DMS79 treated with DMSO at 0.1 percent for 48 hours (cell line): ENCODE results near the gene GATM.

Source experiments
- DNase-seq: peaks from one replicate; lab custom pipeline; 2025; lab: John Stamatoyannopoulos, UW

Gene GATM

GRCh38 chr15:45378149-45378912 lies at the start of gene GATM:
GATM (minus strand) TSS chr15:45378544; CDS start chr15:45378453, 91 bp downstream.
- peak; percentile 14 for DNase-seq

GRCh38 chr15:45427085-45427484 lies 48.7 kb upstream of the GATM start:
- no peak for DNase-seq

DNA sequence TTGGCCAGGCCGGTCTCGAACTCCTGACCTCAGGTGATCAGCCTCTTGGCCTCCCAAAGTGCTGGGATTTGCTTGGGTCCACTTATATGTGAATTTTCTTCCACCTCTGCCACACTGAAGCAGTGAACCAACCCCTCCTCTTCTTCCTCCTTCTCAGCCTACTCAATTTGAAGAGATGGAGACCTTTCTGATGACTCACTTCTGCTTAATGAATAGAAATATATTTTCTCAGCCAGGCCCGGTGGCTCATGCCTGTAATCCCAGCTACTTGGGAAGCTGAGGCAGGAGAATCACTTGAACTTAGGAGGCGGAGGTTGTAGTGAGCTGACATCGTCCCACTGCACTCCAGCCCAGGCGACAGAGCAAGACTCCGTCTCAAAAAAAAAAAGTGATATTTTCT lies 46.8 kb upstream of the GATM start:
- DNase-seq = no peak

DNA sequence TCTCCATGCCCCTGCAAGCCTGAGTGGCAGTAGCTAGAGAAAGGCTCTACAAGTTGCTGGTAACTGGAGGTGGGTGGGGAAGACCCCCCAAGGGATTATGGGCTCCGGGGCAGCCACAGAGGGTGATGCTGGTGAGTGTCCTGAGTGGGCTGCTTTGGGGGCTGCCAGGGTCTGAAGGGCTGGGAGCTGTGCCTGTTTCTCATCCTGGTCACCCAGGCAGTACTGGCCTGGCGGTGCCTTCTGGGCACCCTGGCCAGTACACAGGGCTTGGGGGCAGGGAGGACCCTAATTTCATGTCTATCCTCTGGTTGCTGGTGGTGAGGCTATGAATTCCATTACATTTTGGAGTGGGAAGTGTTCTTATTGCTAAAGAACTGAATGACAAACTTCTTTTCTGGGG lies 46.1 kb upstream of the GATM start:
- no peak for DNase-seq

DNA sequence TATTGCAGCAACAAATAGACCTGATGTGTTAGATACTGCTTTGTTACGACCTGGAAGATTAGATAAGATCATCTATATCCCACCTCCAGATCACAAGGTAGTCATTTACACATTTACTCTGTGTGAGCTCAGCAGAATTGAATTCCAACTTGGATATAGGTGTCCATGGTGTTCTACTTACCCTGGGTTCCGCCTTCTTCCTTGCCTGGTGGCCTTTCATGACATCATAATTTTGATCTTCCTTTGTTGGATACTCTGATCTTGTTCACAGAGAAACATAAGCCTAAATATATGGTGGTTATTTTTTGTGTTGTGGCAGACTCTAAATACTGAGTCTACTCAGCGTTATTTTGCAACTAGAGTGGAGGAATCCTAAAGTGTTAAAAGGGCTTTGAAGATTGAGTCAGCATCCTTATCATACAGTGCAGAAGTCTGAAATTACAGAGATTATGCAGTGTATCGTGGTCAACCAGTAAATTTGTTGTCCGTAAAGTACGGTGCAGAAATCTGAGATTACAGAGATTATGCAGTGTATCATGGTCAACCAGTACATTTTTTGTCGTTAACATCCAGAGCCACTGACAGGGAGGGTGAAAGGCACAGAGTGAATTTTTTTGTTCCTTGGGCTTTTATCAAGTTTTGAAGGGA lies 39.1 kb upstream of the GATM start:
- DNase-seq = no peak

DNA sequence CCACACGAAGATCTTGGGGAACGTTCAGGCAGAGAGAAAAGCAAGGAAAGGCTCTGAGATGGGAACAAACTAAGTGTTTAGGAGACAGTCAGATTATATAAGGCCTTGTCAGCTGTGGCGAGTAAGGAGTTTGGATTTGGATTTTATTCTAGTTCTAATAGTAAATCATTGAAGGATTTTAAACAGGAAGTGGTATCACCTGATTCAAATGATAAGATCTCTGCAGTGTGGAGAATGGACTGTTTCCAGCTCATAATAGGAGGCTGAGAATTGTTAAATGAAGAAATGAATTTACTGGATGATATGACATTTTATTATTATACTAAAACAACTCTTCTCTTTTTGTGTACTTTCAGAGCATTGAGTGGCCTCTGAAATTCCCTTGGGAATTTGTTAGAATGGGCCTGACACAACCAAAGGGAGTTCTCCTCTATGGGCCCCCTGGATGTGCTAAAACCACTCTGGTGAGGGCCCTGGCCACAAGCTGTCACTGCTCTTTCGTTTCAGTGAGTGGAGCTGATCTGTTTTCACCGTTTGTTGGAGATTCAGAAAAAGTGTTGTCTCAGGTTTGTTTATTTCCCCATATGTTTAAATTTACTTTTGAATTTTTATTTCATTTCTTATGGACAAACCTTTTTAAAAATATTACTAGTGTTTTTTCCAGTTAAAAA lies 36.0 kb upstream of the GATM start:
- DNase-seq = no peak

DNA sequence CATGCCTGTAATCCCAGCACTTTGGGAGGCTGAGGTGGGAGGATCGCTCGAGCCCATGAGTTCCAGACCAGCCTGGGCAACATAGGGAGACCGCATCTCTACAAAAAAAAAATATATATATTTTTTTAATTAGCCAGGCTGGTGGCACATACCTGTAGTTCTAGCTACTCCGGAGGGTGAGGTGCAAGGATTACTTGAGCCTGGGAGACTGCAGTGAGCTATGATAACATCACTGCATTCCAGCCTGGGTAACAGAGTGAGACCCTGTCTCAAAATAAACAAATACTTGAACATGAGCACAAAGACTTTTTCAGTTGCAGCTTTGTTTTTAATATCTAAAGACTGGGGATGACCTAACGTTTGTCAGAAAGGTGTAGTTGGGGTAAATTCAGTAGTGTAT lies 31.3 kb upstream of the GATM start:
- DNase-seq = no peak

GRCh38 chr15:45407786-45408185 lies 29.4 kb upstream of the GATM start:
- no peak for DNase-seq

DNA sequence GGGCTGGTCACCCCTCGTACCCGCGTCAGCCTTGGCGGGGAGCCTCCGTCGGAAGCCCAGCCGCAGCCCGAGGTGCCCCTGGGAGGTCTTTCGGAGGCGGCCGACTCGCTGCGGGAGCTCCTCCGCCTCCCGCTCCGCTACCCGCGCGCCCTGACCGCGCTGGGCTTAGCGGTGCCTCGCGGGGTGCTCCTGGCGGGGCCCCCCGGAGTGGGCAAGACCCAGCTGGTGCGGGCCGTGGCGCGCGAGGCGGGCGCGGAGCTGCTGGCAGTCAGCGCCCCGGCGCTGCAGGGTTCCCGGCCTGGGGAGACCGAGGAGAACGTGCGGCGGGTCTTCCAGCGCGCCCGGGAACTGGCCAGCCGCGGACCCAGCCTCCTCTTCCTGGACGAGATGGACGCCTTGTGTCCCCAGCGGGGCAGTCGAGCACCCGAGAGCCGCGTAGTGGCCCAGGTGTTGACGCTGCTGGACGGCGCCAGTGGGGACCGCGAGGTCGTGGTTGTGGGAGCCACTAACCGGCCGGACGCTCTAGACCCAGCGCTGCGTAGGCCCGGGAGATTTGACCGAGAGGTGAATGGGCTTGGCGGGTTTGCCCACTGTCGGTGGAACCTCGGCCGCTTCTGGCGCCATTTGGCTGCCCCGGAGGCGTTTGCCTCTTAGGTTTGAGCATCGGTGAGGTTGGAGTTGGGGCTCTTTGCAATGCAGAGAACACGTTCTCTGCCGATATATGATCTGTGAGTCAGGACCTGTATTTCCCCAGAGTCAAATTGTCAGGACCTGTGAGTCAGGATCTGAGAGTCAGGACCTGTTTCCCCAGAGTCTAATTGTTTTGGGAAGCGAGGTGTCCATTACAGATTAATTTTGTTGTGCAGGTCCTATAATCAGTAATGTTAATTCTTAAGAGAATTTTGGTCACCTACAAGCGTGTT lies 24.9 kb upstream of the GATM start:
- no peak for DNase-seq

GRCh38 chr15:45402162-45402954 lies 24.0 kb upstream of the GATM start:
- peak; percentile 87 for DNase-seq

- DNase-seq = no peak
These were observed 23.4 kb upstream of the GATM start for GRCh38 chr15:45401665-45402161.

DNA sequence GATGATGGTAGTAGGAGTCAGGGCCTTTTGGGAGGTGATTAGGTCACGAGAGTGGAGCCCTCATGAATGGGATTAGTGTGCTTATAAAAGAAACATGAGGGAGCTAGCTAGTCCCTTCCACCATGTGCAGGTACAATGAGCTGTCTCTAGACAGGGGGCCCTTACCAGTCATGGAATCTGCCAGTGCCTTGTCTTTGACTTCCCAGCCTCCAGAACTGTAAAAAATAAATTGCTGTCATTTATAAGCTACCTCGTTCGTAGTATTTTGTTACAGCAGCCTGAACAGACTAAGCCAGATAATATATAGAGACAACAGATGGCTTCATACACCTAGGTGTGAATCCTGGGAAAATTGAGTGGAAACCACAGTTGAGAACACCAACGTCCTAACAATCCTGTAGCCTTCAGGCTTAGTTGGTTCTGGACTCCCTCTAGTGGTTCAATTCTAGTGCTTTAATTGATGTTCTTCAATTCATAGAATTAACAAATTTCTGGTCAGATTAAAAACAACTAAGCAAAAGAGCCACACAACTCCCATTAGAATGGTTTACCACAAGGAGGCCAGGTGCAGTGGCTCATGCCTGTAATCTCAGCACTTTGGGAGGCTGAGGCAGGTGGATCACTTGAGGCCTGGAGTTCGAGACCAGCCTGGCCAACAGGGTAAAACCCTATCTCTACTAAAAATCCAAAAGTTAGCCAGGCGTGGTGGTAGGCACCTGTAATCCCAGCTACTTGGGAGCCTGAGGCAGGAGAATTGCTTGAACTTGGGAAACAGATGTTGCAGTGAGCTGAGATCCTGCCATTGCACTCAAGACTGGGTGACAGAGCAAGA lies 21.3 kb upstream of the GATM start:
- DNase-seq = peak; percentile 22

GRCh38 chr15:45397116-45397665 lies 18.8 kb upstream of the GATM start:
- no peak for DNase-seq

DNA sequence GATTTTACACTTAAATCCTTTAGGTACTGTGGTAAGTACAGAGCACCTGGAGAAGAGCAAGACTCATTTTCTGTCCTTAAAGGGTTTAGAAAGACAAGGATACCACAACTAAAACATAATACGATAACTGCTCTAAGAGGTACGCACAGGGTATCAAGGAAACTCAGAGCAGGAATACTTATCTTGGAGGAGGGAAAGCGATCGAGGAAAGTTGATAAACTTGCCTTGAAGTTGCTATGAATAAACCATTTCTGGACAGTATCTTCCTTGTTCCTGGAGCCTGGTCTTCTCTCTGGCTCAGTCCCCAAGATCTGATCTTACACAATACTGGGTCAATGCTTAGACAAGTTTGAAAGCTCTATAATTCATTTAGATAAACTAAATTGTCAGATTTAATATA lies 17.6 kb upstream of the GATM start:
- DNase-seq = no peak

- no peak for DNase-seq
These were observed 16.3 kb upstream of the GATM start for GRCh38 chr15:45394681-45395080.

DNA sequence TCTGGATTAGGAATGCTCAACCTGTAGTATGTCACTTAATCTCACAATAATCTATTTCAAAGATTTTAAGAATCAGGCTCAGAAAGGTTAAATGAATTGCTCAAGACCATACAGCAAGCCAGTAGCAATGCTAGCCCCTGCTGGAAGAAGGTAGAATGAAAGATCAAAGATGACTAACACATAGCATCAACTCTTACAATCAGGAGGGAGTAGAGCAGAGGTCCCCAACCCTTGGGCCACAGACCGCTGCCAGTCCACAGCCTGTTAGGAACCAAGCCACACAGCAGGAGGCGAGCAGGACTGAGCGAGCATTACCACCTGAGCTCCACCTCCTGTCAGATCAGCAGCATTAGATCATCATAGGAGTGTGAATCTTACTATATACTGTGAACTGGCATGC lies 15.5 kb upstream of the GATM start:
- no peak for DNase-seq

DNA sequence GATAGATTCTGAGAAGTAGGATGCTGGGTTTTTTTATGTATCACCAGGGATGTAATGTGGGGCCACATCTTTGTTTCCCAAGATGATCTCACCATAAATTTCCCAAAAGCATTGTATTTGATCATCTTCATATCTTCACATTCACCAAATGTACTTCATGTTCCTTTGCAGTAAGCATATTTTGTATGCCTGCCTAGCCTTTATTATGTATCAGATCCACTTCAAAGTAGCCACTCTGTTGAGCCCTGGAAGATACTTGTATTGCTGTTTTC lies 14.2 kb upstream of the GATM start:
- no peak for DNase-seq

GRCh38 chr15:45391746-45392583 lies 13.6 kb upstream of the GATM start:
- DNase-seq = no peak

- no peak for DNase-seq
These were observed 11.0 kb upstream of the GATM start for GRCh38 chr15:45389351-45389750.
